ENCODE data around the gene SMNDC1. TPM values are rescaled to one million over a fixed set of nuclear protein-coding genes. Genes with fewer than 3 reads are reported as not detected.

Gene SMNDC1
- total and polyA plus RNA-seq, 2 donors from 2014 or later = 12.4 to 28.6 TPM

- H3K27ac ChIP-seq (ENCODE audit: low read depth in 2 of 2, low read length in 2 of 2) = no peak overlapping the region
- no peaks in the 10 kb centered on the region for H3K4me1 ChIP-seq (ENCODE audit: control insufficient read depth in 2 of 3, insufficient read depth in 2 of 3, low read depth in 1 of 3, low read length in 3 of 3)
- DNase-seq (no peak), FAIRE-seq (no peak)
- H3K9ac ChIP-seq (ENCODE audit: low read length in 3 of 3) = no peak overlapping the region
- no peaks in the 10 kb centered on the region for H3K27me3 ChIP-seq (ENCODE audit: control insufficient read depth, insufficient read depth, low read length)
- intact Hi-C loops (cut with DNase I) = no loop called here
- H3K36me3 ChIP-seq (ENCODE audit: control insufficient read depth in 2 of 3, insufficient read depth in 3 of 3, low read length in 3 of 3) = no peaks in the 10 kb centered on the region
- TF ChIP-seq CTCF (IDR thresholded peaks at IDR 0.05; ENCODE audit: borderline replicate concordance, extremely low read depth, insufficient read depth) = no peak
- H3K4me3 ChIP-seq (ENCODE audit: low read length in 3 of 3) = no peak overlapping the region
- no peaks in the 10 kb centered on the region for H3K9me3 ChIP-seq (ENCODE audit: control insufficient read depth in 2 of 3, insufficient read depth in 1 of 3, low read length in 3 of 3)
These were observed 42.2 kb upstream of the SMNDC1 start for GRCh38 chr10:110346914-110347313.

- no peaks in the 10 kb centered on the region for H3K4me1 ChIP-seq (ENCODE audit: control insufficient read depth in 2 of 3, insufficient read depth in 2 of 3, low read depth in 1 of 3, low read length in 3 of 3)
- FAIRE-seq = no peak
- no peak for TF ChIP-seq CTCF (IDR thresholded peaks at IDR 0.05; ENCODE audit: borderline replicate concordance, extremely low read depth, insufficient read depth)
- intact Hi-C loops (cut with DNase I) = no loop called here
- H3K27me3 ChIP-seq (ENCODE audit: control insufficient read depth, insufficient read depth, low read length) = no peaks in the 10 kb centered on the region
- no peak overlapping the region for H3K27ac ChIP-seq (ENCODE audit: low read depth in 2 of 2, low read length in 2 of 2)
- H3K9ac ChIP-seq (ENCODE audit: low read length in 3 of 3) = no peak overlapping the region
- H3K36me3 ChIP-seq (ENCODE audit: control insufficient read depth in 2 of 3, insufficient read depth in 3 of 3, low read length in 3 of 3) = no peaks in the 10 kb centered on the region
- H3K9me3 ChIP-seq (ENCODE audit: control insufficient read depth in 2 of 3, insufficient read depth in 1 of 3, low read length in 3 of 3) = no peaks in the 10 kb centered on the region
- no peak for DNase-seq
- no peak overlapping the region for H3K4me3 ChIP-seq (ENCODE audit: low read length in 3 of 3)
These were observed 40.6 kb upstream of the SMNDC1 start for GRCh38 chr10:110345286-110345685.

- no peak overlapping the region for H3K27ac ChIP-seq (ENCODE audit: low read depth in 2 of 2, low read length in 2 of 2)
- H3K9me3 ChIP-seq (ENCODE audit: control insufficient read depth in 2 of 3, insufficient read depth in 1 of 3, low read length in 3 of 3) = no peaks in the 10 kb centered on the region
- no peaks in the 10 kb centered on the region for H3K4me1 ChIP-seq (ENCODE audit: control insufficient read depth in 2 of 3, insufficient read depth in 2 of 3, low read depth in 1 of 3, low read length in 3 of 3)
- no peak overlapping the region for H3K4me3 ChIP-seq (ENCODE audit: low read length in 3 of 3)
- FAIRE-seq = no peak
- no peaks in the 10 kb centered on the region for H3K27me3 ChIP-seq (ENCODE audit: control insufficient read depth, insufficient read depth, low read length)
- DNase-seq = no peak
- TF ChIP-seq CTCF (IDR thresholded peaks at IDR 0.05; ENCODE audit: borderline replicate concordance, extremely low read depth, insufficient read depth) = no peak
- H3K36me3 ChIP-seq (ENCODE audit: control insufficient read depth in 2 of 3, insufficient read depth in 3 of 3, low read length in 3 of 3) = no peaks in the 10 kb centered on the region
- intact Hi-C loops (cut with DNase I) = no loop called here
- no peak overlapping the region for H3K9ac ChIP-seq (ENCODE audit: low read length in 3 of 3)
These were observed 39.9 kb upstream of the SMNDC1 start for GRCh38 chr10:110344622-110345021.

GRCh38 chr10:110343947-110344346 lies 39.2 kb upstream of the SMNDC1 start:
- no peaks in the 10 kb centered on the region for H3K36me3 ChIP-seq (ENCODE audit: control insufficient read depth in 2 of 3, insufficient read depth in 3 of 3, low read length in 3 of 3)
- no peak for FAIRE-seq

More at GRCh38 chr10:110343947-110344346, 39.2 kb upstream of the SMNDC1 start:
- intact Hi-C loops (cut with DNase I) = no loop called here
- no peak for TF ChIP-seq CTCF (IDR thresholded peaks at IDR 0.05; ENCODE audit: borderline replicate concordance, extremely low read depth, insufficient read depth)
- Histone ChIP-seq H3K4me3 (ENCODE audit: low read length in 3 of 3) (no peak overlapping the region), H3K27me3 (ENCODE audit: control insufficient read depth, insufficient read depth, low read length) (no peaks in the 10 kb centered on the region), H3K9me3 (ENCODE audit: control insufficient read depth in 2 of 3, insufficient read depth in 1 of 3, low read length in 3 of 3) (no peaks in the 10 kb centered on the region), H3K4me1 (ENCODE audit: control insufficient read depth in 2 of 3, insufficient read depth in 2 of 3, low read depth in 1 of 3, low read length in 3 of 3) (no peaks in the 10 kb centered on the region), H3K9ac (ENCODE audit: low read length in 3 of 3) (no peak overlapping the region), H3K27ac (ENCODE audit: low read depth in 2 of 2, low read length in 2 of 2) (no peak overlapping the region)
- DNase-seq = no peak
